ENCODE results near the gene SMIM9.

The SMIM9 gene

DNA sequence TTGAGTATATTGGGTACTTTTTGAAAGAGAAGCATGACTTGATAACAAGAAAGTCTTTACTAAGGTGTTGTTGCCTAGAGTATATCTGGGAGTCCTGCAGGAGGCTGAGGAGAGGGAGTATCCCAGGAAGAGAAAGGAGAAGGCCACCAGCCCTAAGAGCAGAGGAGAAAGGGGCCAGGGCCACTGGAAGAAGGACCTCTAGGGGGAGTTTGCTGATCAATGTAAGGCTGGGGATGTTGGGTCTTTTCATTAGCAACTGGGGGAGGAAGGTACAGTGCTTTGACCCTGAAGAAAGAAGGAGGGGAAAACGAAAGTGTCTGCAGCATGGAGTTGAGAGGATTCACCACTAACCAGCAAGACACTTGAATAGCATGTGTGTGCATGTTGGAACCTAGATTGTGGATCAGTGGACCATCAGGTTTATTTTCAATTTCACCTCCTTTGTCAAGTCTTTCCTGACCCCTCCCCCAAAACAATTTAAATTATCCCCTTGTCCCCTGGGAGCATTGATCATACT lies 4.5 kb downstream of the SMIM9 start:
- Histone ChIP-seq H3K27ac (replicated peaks) (no peak overlapping the region), H3K27me3 (ENCODE audit: insufficient read depth, poor library complexity, severe bottlenecking) (no peaks in the 10 kb centered on the region), H3K4me3 (replicated peaks; ENCODE audit: insufficient read depth, low read length) (no peak overlapping the region)
- DNase-seq (ENCODE audit: low read depth in 1 of 2, low spot score in 1 of 2) = no peak
- TF ChIP-seq, protein P1, sequence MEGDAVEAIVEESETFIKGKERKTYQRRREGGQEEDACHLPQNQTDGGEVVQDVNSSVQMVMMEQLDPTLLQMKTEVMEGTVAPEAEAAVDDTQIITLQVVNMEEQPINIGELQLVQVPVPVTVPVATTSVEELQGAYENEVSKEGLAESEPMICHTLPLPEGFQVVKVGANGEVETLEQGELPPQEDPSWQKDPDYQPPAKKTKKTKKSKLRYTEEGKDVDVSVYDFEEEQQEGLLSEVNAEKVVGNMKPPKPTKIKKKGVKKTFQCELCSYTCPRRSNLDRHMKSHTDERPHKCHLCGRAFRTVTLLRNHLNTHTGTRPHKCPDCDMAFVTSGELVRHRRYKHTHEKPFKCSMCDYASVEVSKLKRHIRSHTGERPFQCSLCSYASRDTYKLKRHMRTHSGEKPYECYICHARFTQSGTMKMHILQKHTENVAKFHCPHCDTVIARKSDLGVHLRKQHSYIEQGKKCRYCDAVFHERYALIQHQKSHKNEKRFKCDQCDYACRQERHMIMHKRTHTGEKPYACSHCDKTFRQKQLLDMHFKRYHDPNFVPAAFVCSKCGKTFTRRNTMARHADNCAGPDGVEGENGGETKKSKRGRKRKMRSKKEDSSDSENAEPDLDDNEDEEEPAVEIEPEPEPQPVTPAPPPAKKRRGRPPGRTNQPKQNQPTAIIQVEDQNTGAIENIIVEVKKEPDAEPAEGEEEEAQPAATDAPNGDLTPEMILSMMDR (IDR thresholded peaks at IDR 0.05; ENCODE audit: insufficient read depth, low read length) = no peak
- TF ChIP-seq GABPA (IDR thresholded peaks at IDR 0.05; ENCODE audit: low read depth) (no peak), SPI1 (IDR thresholded peaks at IDR 0.05; ENCODE audit: borderline replicate concordance, low read depth) (no peak), POLR2AphosphoS5 (IDR thresholded peaks at IDR 0.05; ENCODE audit: low read depth) (no peak)

DNA sequence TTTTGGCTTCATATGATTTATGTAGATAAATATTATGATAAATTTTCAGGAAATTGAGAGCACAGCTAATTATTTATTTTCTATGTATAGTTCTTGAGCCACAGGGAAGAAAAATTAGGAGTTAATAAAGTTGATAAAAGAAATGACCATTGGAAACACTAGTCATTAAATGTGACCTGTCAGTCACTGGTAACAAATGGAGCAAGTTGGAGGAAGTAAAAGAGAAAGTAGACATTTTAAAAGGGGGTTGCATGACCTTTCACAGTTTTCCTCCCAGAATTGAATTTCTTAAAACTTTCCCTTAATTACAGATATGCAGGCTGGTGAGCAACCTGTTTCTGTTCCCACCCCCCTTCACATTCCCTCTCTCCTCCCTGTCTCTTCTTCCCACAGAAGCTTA lies 5.3 kb downstream of the SMIM9 start:
- no peak overlapping the region for H3K4me3 ChIP-seq (replicated peaks; ENCODE audit: insufficient read depth, low read length)
- H3K27me3 ChIP-seq (ENCODE audit: insufficient read depth, poor library complexity, severe bottlenecking) = no peaks in the 10 kb centered on the region
- no peak for DNase-seq (ENCODE audit: low read depth in 1 of 2, low spot score in 1 of 2)
- TF ChIP-seq POLR2AphosphoS5 (IDR thresholded peaks at IDR 0.05; ENCODE audit: low read depth) (no peak), GABPA (IDR thresholded peaks at IDR 0.05; ENCODE audit: low read depth) (no peak), SPI1 (IDR thresholded peaks at IDR 0.05; ENCODE audit: borderline replicate concordance, low read depth) (no peak)
- TF ChIP-seq, protein P1 (IDR thresholded peaks at IDR 0.05; ENCODE audit: insufficient read depth, low read length) = no peak
- TF ChIP-seq, protein P2, sequence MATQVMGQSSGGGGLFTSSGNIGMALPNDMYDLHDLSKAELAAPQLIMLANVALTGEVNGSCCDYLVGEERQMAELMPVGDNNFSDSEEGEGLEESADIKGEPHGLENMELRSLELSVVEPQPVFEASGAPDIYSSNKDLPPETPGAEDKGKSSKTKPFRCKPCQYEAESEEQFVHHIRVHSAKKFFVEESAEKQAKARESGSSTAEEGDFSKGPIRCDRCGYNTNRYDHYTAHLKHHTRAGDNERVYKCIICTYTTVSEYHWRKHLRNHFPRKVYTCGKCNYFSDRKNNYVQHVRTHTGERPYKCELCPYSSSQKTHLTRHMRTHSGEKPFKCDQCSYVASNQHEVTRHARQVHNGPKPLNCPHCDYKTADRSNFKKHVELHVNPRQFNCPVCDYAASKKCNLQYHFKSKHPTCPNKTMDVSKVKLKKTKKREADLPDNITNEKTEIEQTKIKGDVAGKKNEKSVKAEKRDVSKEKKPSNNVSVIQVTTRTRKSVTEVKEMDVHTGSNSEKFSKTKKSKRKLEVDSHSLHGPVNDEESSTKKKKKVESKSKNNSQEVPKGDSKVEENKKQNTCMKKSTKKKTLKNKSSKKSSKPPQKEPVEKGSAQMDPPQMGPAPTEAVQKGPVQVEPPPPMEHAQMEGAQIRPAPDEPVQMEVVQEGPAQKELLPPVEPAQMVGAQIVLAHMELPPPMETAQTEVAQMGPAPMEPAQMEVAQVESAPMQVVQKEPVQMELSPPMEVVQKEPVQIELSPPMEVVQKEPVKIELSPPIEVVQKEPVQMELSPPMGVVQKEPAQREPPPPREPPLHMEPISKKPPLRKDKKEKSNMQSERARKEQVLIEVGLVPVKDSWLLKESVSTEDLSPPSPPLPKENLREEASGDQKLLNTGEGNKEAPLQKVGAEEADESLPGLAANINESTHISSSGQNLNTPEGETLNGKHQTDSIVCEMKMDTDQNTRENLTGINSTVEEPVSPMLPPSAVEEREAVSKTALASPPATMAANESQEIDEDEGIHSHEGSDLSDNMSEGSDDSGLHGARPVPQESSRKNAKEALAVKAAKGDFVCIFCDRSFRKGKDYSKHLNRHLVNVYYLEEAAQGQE (IDR thresholded peaks at IDR 0.05; ENCODE audit: insufficient replicate concordance, low read depth) = no peak
- no peak overlapping the region for H3K27ac ChIP-seq (replicated peaks)

DNA sequence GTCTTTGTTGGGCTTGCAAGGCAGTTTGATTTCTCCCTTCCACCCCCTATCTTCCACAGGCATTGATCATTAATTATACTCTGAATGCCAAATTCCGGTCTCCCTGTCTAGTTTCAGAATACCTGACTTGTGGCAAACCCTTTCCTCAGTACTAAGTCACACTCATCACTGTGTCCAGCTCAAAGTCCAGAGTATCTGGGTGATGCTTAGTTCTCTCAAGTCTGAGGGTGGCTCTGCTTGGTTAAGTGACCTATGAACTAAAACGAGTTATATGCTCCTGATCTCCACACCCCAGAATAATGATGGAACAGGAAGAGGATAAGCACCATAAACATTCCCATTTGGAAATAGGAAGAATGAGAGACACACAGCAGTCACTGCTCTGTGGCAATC lies 6.5 kb downstream of the SMIM9 start:
- Histone ChIP-seq H3K27me3 (ENCODE audit: insufficient read depth, poor library complexity, severe bottlenecking) (no peaks in the 10 kb centered on the region), H3K4me3 (replicated peaks; ENCODE audit: insufficient read depth, low read length) (no peak overlapping the region), H3K27ac (replicated peaks) (no peak overlapping the region)
- TF ChIP-seq, protein P1 (IDR thresholded peaks at IDR 0.05; ENCODE audit: insufficient read depth, low read length) = no peak
- TF ChIP-seq, protein P2 (IDR thresholded peaks at IDR 0.05; ENCODE audit: insufficient replicate concordance, low read depth) = no peak
- TF ChIP-seq GABPA (IDR thresholded peaks at IDR 0.05; ENCODE audit: low read depth) = no peak
- DNase-seq (ENCODE audit: low read depth in 1 of 2, low spot score in 1 of 2) = no peak

Measured in HL-60 (cell line).